Transverse colon (tissue), 4 donors: ENCODE measurements around the gene DISC1. TPM values are rescaled to one million over a fixed set of nuclear protein-coding genes. Genes with fewer than 3 reads are reported as not detected.

Experiments
- DNase-seq: peaks from one replicate; pipeline ENCODE4 v3.0.0-alpha.2; 2019
- H3K27ac ChIP-seq, 4 donors: fragments of 200-600 bp; sonication (generic); 2 replicates each; pipeline ENCODE4 v1.5.1; 2016 to 2018; ENCODE audit warnings: inconsistent platforms in 4 of 4
- H3K27me3 ChIP-seq: fragments of 200-600 bp; sonication (generic); 2 replicates; pipeline ENCODE4 v1.5.1; 2017; ENCODE audit warnings: inconsistent platforms
- H3K36me3 ChIP-seq, 4 donors: fragments of 200-600 bp; sonication (generic); 2 replicates each; pipeline ENCODE4 v1.5.1; 2017 to 2019; ENCODE audit warnings: inconsistent platforms in 4 of 4
- H3K4me1 ChIP-seq, 4 donors: fragments of 200-600 bp; sonication (generic); 2 replicates each; pipeline ENCODE4 v1.5.1; 2017 to 2020; ENCODE audit warnings: inconsistent platforms in 4 of 4
- H3K4me3 ChIP-seq, 4 donors: fragments of 200-600 bp; sonication (generic); 1 replicate in 1 of 4; 2 replicates in 3 of 4; pipeline versions ENCODE4 v1.5.1 to v1.6.1; 2017 to 2019; ENCODE audit warnings: inconsistent platforms in 4 of 4
- H3K9me3 ChIP-seq, 2 donors: fragments of 200-600 bp; sonication (generic); 2 replicates each; pipeline ENCODE4 v1.5.1; 2017 to 2019; ENCODE audit warnings: inconsistent platforms in 2 of 2
- EP300 ChIP-seq: sonication (generic); formaldehyde crosslinking; IDR thresholded peaks from one replicate; pipeline ENCODE4 v1.6.1; 2017; ENCODE audit warnings: antibody characterized with exemption, low read depth
- POLR2A ChIP-seq: fragments of 450-650 bp; IDR thresholded peaks from one replicate; pipeline ENCODE4 v1.6.1; 2016; ENCODE audit warnings: antibody characterized with exemption, mild to moderate bottlenecking, moderate library complexity
- POLR2AphosphoS5 ChIP-seq, 3 donors: sonication (generic); formaldehyde crosslinking; IDR thresholded peaks; one replicate each; pipeline ENCODE4 v1.6.1; 2016; ENCODE audit warnings: antibody characterized with exemption in 3 of 3
- WGBS, 2 donors: methylation state at CpG; one replicate each; pipeline ENCODE4 v1.1.5; 2018; ENCODE audit warnings: low coverage in 1 of 2; 5-methylcytosine and 5-hydroxymethylcytosine counted together
- in situ Hi-C, 4 donors: fragments of 200-750 bp; cut with MboI; loops; one replicate each; pipeline versions ENCODE4 v1.15.0 to v1.15.1; 2017; ENCODE audit warnings: low sequenced_read_pairs in 3 of 4, low pct_ligation_motif_present in 1 of 4, low pct_unique_long_range_greater_than_20kb in 1 of 4
- intact Hi-C: fragments of 100-400 bp; cut with DNase I; formaldehyde crosslinking; loops from one replicate; pipeline ENCODE4 v1.15.1; 2023; ENCODE audit warnings: low total_unique reads
- total RNA-seq, 4 donors: library from RNA; depleted of rRNA; stranded (reverse); fragments of >200 nt; gene quantifications; one replicate each; pipeline ENCODE4 v1.1.0, GENCODE V29; 2016
- TF ChIP-seq, protein P1 (sequence below), 5 experiments: fragments of 200-600 bp in 3 of 5; fragments of 450-650 bp in 2 of 5; sonication (generic) in 3 of 5; IDR thresholded peaks; 1 replicate in 2 of 5; 2 replicates in 3 of 5; pipeline ENCODE4 v1.5.1; 2016 to 2017; ENCODE audit warnings: antibody characterized with exemption in 5 of 5, inconsistent platforms in 3 of 5, mild to moderate bottlenecking in 2 of 5, moderate library complexity in 1 of 5

DISC1 gene
- total RNA-seq, 4 donors from 2014 or later = 7.8 to 20.3 (median 11.5) TPM

DNA sequence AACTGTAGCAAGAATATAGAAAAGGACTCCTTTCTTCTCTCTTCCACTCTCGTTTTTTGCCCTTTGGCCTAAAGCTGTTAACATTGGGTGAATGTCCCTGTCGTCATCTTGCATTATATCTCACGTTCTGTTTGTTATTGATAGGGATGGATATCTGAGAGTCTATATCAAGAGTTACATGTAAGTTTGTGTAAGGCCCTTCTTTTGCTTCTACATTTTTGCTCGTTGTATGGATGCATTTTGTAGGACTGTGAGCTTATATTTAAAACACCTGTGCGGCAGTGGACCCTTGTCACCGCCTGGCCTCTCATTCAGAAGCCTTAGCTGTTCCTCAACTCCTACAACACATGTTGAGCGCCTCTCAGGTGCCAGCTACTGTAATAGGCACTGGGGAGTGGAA lies 211.9 kb downstream of the DISC1 start:
- no peak for DNase-seq
- no peak overlapping the region for H3K27ac ChIP-seq
- TF ChIP-seq POLR2A (no peak), EP300 (no peak), POLR2AphosphoS5 (IDR thresholded peaks at IDR 0.05) (no peak)
- TF ChIP-seq, protein P1, sequence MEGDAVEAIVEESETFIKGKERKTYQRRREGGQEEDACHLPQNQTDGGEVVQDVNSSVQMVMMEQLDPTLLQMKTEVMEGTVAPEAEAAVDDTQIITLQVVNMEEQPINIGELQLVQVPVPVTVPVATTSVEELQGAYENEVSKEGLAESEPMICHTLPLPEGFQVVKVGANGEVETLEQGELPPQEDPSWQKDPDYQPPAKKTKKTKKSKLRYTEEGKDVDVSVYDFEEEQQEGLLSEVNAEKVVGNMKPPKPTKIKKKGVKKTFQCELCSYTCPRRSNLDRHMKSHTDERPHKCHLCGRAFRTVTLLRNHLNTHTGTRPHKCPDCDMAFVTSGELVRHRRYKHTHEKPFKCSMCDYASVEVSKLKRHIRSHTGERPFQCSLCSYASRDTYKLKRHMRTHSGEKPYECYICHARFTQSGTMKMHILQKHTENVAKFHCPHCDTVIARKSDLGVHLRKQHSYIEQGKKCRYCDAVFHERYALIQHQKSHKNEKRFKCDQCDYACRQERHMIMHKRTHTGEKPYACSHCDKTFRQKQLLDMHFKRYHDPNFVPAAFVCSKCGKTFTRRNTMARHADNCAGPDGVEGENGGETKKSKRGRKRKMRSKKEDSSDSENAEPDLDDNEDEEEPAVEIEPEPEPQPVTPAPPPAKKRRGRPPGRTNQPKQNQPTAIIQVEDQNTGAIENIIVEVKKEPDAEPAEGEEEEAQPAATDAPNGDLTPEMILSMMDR (IDR thresholded peaks at IDR 0.05) = no peak
- in situ Hi-C loops = no loop called here
- intact Hi-C loops = no loop called here
- no peaks in the 10 kb centered on the region for H3K9me3 ChIP-seq
- H3K27me3 ChIP-seq = no peaks in the 10 kb centered on the region
- 74 to 84% methylated on average over 7 of the region's 7 CpGs for WGBS, 2 donors
- no peaks in the 10 kb centered on the region for H3K4me1 ChIP-seq
- no peak overlapping the region for H3K4me3 ChIP-seq
- H3K36me3 ChIP-seq = no peaks in the 10 kb centered on the region

DNA sequence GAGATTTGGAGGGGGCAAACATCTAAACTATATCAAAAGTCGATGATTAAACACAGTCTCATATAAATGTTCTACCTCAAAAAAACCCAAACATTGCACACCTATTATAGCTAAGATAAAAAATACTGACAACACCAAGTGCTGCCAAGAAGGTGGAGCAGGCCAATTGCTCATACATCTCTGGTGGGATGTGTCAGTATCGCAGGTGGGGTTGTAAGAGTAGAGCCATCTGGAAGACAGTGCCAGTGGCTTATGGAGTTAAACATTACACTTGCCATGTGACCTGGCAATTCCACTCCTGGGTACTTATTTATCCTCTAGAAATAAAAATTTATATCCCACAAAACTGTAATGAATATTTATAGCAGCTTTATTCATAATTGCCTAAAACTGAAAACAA lies 213.4 kb downstream of the DISC1 start:
- Histone ChIP-seq H3K4me1 (no peaks in the 10 kb centered on the region), H3K4me3 (no peak overlapping the region), H3K27me3 (no peaks in the 10 kb centered on the region), H3K36me3 (no peaks in the 10 kb centered on the region), H3K9me3 (no peaks in the 10 kb centered on the region), H3K27ac (no peak overlapping the region)
- in situ Hi-C loops (no loop called here), intact Hi-C loops (no loop called here)
- TF ChIP-seq, protein P1 (IDR thresholded peaks at IDR 0.05) = no peak
- TF ChIP-seq POLR2AphosphoS5 (IDR thresholded peaks at IDR 0.05) (no peak), EP300 (no peak), POLR2A (no peak)
- DNase-seq = no peak
- WGBS, 2 donors = 61 to 73% methylated on average over 1 to 2 of the region's 2 CpGs

DNA sequence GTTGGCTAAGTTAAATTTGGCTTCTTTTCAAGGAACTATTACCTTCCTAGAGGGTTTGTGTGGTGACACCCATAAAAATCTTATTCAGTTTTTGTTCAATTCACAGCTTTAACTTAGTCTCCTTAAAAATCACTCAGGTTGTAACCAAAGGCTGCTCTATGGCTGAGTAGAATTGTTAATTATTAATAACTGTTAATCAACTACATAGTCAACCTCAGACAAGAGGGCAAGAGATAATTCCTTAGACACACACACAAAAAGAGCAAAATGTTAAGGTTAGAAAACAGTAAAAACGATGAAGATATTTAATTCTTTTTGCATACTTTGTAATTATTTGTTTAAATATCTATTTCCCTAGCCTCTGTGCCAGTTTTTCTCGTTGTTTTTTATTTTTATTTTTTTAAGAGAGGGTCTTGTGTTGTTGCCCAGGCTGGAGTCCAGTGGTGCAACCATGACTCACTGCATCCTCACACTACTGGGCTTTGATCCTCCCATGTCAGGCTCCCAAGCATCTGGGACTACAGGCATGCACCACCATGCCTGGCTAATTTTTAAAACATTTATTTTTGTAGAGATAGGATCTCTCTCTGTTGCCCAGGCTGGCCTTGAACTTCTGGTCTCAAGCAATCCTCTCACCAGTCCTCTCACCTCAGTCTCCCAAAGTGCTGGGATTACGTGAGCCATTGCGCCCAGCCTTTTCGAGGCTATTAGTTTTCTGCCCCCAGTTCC lies 215.2 kb downstream of the DISC1 start:
- intact Hi-C loops (no loop called here), in situ Hi-C loops (no loop called here)
- DNase-seq = no peak
- H3K27me3 ChIP-seq = no peaks in the 10 kb centered on the region
- WGBS, 2 donors = 78 to 88% methylated on average over 5 of the region's 5 CpGs
- H3K4me1 ChIP-seq = no peaks in the 10 kb centered on the region
- no peak for TF ChIP-seq POLR2A
- TF ChIP-seq, protein P1 (IDR thresholded peaks at IDR 0.05) = no peak
- no peak for TF ChIP-seq EP300
- no peak for TF ChIP-seq POLR2AphosphoS5 (IDR thresholded peaks at IDR 0.05)
- H3K4me3 ChIP-seq = no peak overlapping the region
- no peaks in the 10 kb centered on the region for H3K9me3 ChIP-seq
- no peaks in the 10 kb centered on the region for H3K36me3 ChIP-seq
- H3K27ac ChIP-seq = no peak overlapping the region

DNA sequence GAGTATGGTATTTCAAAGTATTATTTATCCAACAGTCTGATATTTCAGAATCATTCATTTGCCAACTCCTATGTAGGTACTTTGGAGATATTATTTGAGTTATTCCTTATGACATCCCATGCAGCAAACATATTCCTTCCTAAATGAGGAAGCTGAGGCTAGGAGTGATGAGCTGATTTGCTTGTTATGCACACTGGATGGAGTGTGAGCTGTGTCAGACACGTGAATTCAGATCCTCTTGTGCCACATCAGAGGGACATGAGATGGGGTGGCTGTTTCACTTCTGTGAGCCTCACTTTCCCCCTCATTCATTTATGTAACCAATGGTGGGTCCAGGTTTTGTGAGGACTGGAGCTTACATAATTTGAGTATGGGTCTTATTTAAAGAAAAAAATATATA lies 215.9 kb downstream of the DISC1 start:
- no peak overlapping the region for H3K27ac ChIP-seq
- no peaks in the 10 kb centered on the region for H3K9me3 ChIP-seq
- TF ChIP-seq, protein P1 (IDR thresholded peaks at IDR 0.05) = no peak
- TF ChIP-seq EP300 (no peak), POLR2AphosphoS5 (IDR thresholded peaks at IDR 0.05) (no peak), POLR2A (no peak)
- WGBS, 2 donors = 67 to 71% methylated on average over 1 of the region's 1 CpG
- DNase-seq = no peak
- in situ Hi-C loops (no loop called here), intact Hi-C loops (no loop called here)
- H3K4me3 ChIP-seq = no peak overlapping the region
- H3K4me1 ChIP-seq = no peaks in the 10 kb centered on the region
- H3K36me3 ChIP-seq = no peaks in the 10 kb centered on the region
- no peaks in the 10 kb centered on the region for H3K27me3 ChIP-seq
